GM13977 (cell line): ENCODE measurements around the gene TMEM233.

Experiments used
- DNase-seq: peaks from one replicate; pipeline ENCODE4 v3.0.0; 2012; ENCODE audit warnings: low spot score
- CTCF ChIP-seq: IDR thresholded peaks from 2 replicates; pipeline ENCODE4 v1.5.1; 2012; ENCODE audit warnings: mild to moderate bottlenecking, control low read depth; ENCODE audit not compliant: insufficient read depth; ENCODE audit errors: extremely low read depth, missing control alignments
- in situ Hi-C: fragments of 300-500 bp; cut with MboI; formaldehyde crosslinking; loops from one replicate; pipeline ENCODE4 v1.12.0; 2022; ENCODE audit warnings: low sequenced_read_pairs, low pct_unique_long_range_greater_than_20kb, mixed read lengths, inconsistent platforms; ENCODE audit not compliant: unreplicated experiment

Gene TMEM233

GRCh38 chr12:119668324-119668841 lies 74.8 kb downstream of the TMEM233 start:
- in situ Hi-C loops: no loop called here
- no peak for TF ChIP-seq CTCF
- peak; percentile 11 for DNase-seq

- TF ChIP-seq CTCF: no peak
- DNase-seq: no peak
- in situ Hi-C loops: no loop called here
These were observed 76.3 kb downstream of the TMEM233 start for GRCh38 chr12:119669744-119670472.

GRCh38 chr12:119671070-119671469 lies 77.5 kb downstream of the TMEM233 start:
- no peak for DNase-seq
- TF ChIP-seq CTCF: no peak
- in situ Hi-C loops: no loop called here

- DNase-seq: no peak
- in situ Hi-C loops: no loop called here
- TF ChIP-seq CTCF: no peak
These were observed 78.6 kb downstream of the TMEM233 start for GRCh38 chr12:119672194-119672593.

GRCh38 chr12:119673634-119674033 lies 80.1 kb downstream of the TMEM233 start:
- in situ Hi-C loops: no loop called here
- DNase-seq: no peak
- TF ChIP-seq CTCF: no peak

GRCh38 chr12:119674560-119674959 lies 81.0 kb downstream of the TMEM233 start:
- DNase-seq: no peak
- no peak for TF ChIP-seq CTCF
- in situ Hi-C loops: no loop called here
